Panc1 (cell line): ENCODE data around the gene MNT. TPM values are rescaled to one million over a fixed set of nuclear protein-coding genes. Genes with fewer than 3 reads are reported as not detected.
A peak's percentile ranks its signal among the peaks of the same experiment; 100 is the strongest.

Experiments
- ATAC-seq: fragments of 200-7000 bp; cut with Tn5 transposase; 2 replicates; pipeline ENCODE4 v1.9.1; 2020; ENCODE audit warnings: mild to moderate bottlenecking, moderate library complexity
- BruUV-seq: library from RNA; stranded (reverse); fragments of 400-500 nt; replicated peaks from 2 replicates; lab custom pipeline; 2021; lab: Mats Ljungman, UMichigan
- CTCF ChIA-PET: fragments of 300-600 bp; sonication (Branson Sonifier 250); formaldehyde crosslinking; loops from one replicate; lab custom pipeline; 2022; ENCODE audit warnings: antibody characterized with exemption; lab: Charles Lee
- POLR2A ChIA-PET: fragments of 300-600 bp; sonication (Branson Sonifier 250); formaldehyde crosslinking; loops from one replicate; lab custom pipeline; 2022; ENCODE audit warnings: antibody characterized with exemption; lab: Charles Lee
- DNase-seq: peaks from one replicate; pipeline ENCODE4 v3.0.0-alpha.2; 2010; ENCODE audit warnings: low read depth, low spot score
- H3K27ac ChIP-seq: 2 replicates; pipeline ENCODE4 v1.5.1; 2011; ENCODE audit warnings: mild to moderate bottlenecking, low read length, inconsistent platforms
- H3K27me3 ChIP-seq: fragments of 200-500 bp; sonication (Bioruptor generic); 2 replicates; pipeline ENCODE4 v1.6.0; 2014; ENCODE audit warnings: low read length, inconsistent platforms; ENCODE audit not compliant: control insufficient read depth, insufficient read depth
- H3K36me3 ChIP-seq: fragments of 200-500 bp; sonication (Bioruptor generic); 2 replicates; pipeline ENCODE4 v1.5.1; 2014; ENCODE audit warnings: inconsistent platforms, mild to moderate bottlenecking, low read length, moderate library complexity; ENCODE audit not compliant: control insufficient read depth, insufficient read depth
- H3K4me1 ChIP-seq: 2 replicates; pipeline ENCODE4 v1.5.1; 2011; ENCODE audit warnings: inconsistent platforms, mild to moderate bottlenecking, low read length, moderate library complexity; ENCODE audit not compliant: control insufficient read depth, insufficient read depth
- H3K4me3 ChIP-seq, 2 experiments: 2 replicates each; pipeline ENCODE4 v1.5.1; 2011 to 2012; ENCODE audit warnings: low read depth in 2 of 2, low read length in 2 of 2, mild to moderate bottlenecking in 2 of 2, inconsistent platforms in 1 of 2, moderate library complexity in 1 of 2
- H3K9me3 ChIP-seq: fragments of 200-500 bp; sonication (Bioruptor generic); 2 replicates; pipeline ENCODE4 v1.5.1; 2014; ENCODE audit warnings: low read depth, mild to moderate bottlenecking, inconsistent platforms, low read length, moderate library complexity; ENCODE audit not compliant: control insufficient read depth, insufficient read depth
- POLR2AphosphoS5 ChIP-seq: IDR thresholded peaks from 2 replicates; pipeline ENCODE4 v1.6.1; 2012; ENCODE audit warnings: mild to moderate bottlenecking, low read depth, low read length, moderate library complexity
- SIN3A ChIP-seq: IDR thresholded peaks from 2 replicates; pipeline ENCODE4 v1.6.1; 2012; ENCODE audit warnings: low read depth, mild to moderate bottlenecking, low read length, moderate library complexity, borderline replicate concordance; ENCODE audit not compliant: insufficient read depth
- TCF7L2 ChIP-seq: IDR thresholded peaks from 2 replicates; pipeline ENCODE4 v1.6.1; 2011; ENCODE audit warnings: mild to moderate bottlenecking, low read depth, low read length, inconsistent platforms
- in situ Hi-C: cut with HindIII; loops from 2 replicates; pipeline ENCODE4 v1.10.0; 2016; ENCODE audit warnings: low sequenced_read_pairs, low pct_unique_long_range_greater_than_20kb
- intact Hi-C: fragments of 100-400 bp; cut with micrococcal nuclease; formaldehyde crosslinking; loops from one replicate; pipeline ENCODE4 v1.10.0; 2022; ENCODE audit not compliant: unreplicated experiment
- total RNA-seq: library from RNA; stranded (reverse); gene quantifications from one replicate; pipeline ENCODE4 v1.2.1, GENCODE V29; 2021; ENCODE audit not compliant: unreplicated experiment
- TF ChIP-seq, protein P1 (sequence below): fragments of 450-650 bp; IDR thresholded peaks from 2 replicates; pipeline ENCODE4 v1.5.1; 2017; ENCODE audit warnings: mild to moderate bottlenecking
- TF ChIP-seq, protein P2 (sequence below), 2 experiments: IDR thresholded peaks; 2 replicates each; pipeline ENCODE4 v1.6.1; 2011 to 2012; ENCODE audit warnings: low read depth in 2 of 2, control low read depth in 1 of 2, low read length in 1 of 2, mild to moderate bottlenecking in 1 of 2, moderate library complexity in 1 of 2; ENCODE audit not compliant: insufficient read depth in 1 of 2

The MNT gene
- total RNA-seq, 1 experiment from 2014 or later, result 31.8 TPM

DNA sequence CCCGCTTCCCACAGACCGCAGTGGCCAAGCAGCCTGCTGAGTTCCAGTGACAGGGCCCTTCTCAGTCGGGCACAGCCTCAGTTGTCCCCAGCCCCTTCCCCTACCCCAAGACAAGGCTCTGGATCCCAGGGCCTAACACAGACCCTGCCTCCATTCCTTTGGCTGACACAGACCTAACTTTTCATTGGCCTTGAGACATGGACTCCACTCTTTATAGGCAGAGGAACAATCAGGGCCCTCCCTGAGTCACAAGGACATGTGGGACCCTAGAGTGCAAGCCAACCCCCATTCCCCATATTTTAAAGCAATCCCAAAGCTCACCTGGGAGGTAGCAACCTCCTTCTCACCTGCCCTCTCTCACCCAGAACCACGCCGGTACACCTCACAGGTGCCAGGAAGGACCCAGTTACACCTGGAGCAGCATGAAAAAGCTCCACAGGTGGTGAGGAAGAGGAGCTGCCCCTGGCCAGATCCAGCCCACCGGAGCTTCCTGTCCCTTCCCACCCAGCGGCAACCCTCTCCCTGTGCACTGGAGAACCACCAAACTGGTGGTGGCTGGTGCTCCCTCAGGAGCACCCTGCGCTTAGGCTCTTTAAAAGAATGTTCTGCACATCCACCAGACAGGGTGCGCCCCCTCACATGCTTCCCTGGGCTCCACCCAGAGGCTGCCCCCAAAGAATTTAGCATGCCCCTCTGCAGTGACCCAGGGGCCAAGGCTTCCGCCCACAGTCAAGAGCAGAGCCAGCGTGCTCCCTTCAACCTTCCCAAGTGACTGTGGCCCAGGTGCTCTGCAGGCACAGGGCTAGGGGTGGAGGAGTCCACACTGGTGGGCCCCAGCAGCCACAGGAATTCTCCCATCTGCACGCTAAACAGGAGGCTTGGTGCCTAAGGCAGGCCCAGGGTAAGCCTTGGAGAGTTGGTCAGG lies 3.4 kb downstream of the MNT start:
- no TSS peak for BruUV-seq
- Histone ChIP-seq H3K9me3 (no peaks in the 10 kb centered on the region), H3K36me3 (no peaks in the 10 kb centered on the region), H3K4me3 (peak overlapping the region; percentile 27 to 80; a peak in 3 of 4 replicates), H3K27ac (peak overlapping the region; percentile 71), H3K27me3 (no peaks in the 10 kb centered on the region), H3K4me1 (peaks cover 34% of the 10 kb centered on the region)
- no peak for DNase-seq
- ChIA-PET POLR2A (interaction anchor here (0.6 kb wide), 1 partner anchor 113 kb away, joined by 5 read pairs; no protein-coding TSS in a partner anchor), CTCF (no interaction called here)
- no peak for ATAC-seq
- TF ChIP-seq, protein P1, sequence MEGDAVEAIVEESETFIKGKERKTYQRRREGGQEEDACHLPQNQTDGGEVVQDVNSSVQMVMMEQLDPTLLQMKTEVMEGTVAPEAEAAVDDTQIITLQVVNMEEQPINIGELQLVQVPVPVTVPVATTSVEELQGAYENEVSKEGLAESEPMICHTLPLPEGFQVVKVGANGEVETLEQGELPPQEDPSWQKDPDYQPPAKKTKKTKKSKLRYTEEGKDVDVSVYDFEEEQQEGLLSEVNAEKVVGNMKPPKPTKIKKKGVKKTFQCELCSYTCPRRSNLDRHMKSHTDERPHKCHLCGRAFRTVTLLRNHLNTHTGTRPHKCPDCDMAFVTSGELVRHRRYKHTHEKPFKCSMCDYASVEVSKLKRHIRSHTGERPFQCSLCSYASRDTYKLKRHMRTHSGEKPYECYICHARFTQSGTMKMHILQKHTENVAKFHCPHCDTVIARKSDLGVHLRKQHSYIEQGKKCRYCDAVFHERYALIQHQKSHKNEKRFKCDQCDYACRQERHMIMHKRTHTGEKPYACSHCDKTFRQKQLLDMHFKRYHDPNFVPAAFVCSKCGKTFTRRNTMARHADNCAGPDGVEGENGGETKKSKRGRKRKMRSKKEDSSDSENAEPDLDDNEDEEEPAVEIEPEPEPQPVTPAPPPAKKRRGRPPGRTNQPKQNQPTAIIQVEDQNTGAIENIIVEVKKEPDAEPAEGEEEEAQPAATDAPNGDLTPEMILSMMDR, result no peak
- TF ChIP-seq TCF7L2, result no peak
- TF ChIP-seq, protein P2, sequence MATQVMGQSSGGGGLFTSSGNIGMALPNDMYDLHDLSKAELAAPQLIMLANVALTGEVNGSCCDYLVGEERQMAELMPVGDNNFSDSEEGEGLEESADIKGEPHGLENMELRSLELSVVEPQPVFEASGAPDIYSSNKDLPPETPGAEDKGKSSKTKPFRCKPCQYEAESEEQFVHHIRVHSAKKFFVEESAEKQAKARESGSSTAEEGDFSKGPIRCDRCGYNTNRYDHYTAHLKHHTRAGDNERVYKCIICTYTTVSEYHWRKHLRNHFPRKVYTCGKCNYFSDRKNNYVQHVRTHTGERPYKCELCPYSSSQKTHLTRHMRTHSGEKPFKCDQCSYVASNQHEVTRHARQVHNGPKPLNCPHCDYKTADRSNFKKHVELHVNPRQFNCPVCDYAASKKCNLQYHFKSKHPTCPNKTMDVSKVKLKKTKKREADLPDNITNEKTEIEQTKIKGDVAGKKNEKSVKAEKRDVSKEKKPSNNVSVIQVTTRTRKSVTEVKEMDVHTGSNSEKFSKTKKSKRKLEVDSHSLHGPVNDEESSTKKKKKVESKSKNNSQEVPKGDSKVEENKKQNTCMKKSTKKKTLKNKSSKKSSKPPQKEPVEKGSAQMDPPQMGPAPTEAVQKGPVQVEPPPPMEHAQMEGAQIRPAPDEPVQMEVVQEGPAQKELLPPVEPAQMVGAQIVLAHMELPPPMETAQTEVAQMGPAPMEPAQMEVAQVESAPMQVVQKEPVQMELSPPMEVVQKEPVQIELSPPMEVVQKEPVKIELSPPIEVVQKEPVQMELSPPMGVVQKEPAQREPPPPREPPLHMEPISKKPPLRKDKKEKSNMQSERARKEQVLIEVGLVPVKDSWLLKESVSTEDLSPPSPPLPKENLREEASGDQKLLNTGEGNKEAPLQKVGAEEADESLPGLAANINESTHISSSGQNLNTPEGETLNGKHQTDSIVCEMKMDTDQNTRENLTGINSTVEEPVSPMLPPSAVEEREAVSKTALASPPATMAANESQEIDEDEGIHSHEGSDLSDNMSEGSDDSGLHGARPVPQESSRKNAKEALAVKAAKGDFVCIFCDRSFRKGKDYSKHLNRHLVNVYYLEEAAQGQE (IDR thresholded peaks at IDR 0.05; ENCODE audit: insufficient read depth in 1 of 2, low read depth in 2 of 2, low read length in 1 of 2), result no peak
- no peak for TF ChIP-seq POLR2AphosphoS5
- TF ChIP-seq SIN3A, result no peak
- in situ Hi-C loops (no loop called here), intact Hi-C loops (no loop called here)

GRCh38 chr17:2396568-2397246 lies 4.2 kb downstream of the MNT start:
- H3K9me3 ChIP-seq, result no peaks in the 10 kb centered on the region
- H3K4me1 ChIP-seq, result peaks cover 39% of the 10 kb centered on the region
- in situ Hi-C loops (no loop called here), intact Hi-C loops (no loop called here)
- TF ChIP-seq POLR2AphosphoS5 (no peak), TCF7L2 (no peak), SIN3A (no peak)
- TF ChIP-seq, protein P1, result no peak
- TF ChIP-seq, protein P2 (IDR thresholded peaks at IDR 0.05; ENCODE audit: insufficient read depth in 1 of 2, low read depth in 2 of 2, low read length in 1 of 2), result no peak
- peak overlapping the region; percentile 27 to 37 for H3K4me3 ChIP-seq
- ChIA-PET CTCF (interaction anchor here (1.1 kb wide), 1 partner anchor 19 kb away, joined by 4 read pairs; no protein-coding TSS in a partner anchor), POLR2A (interaction anchor here (0.6 kb wide), 1 partner anchor 112 kb away, joined by 5 read pairs; no protein-coding TSS in a partner anchor)
- H3K27me3 ChIP-seq, result no peaks in the 10 kb centered on the region
- H3K36me3 ChIP-seq, result no peaks in the 10 kb centered on the region
- ATAC-seq (peak; percentile 27), DNase-seq (no peak)
- no TSS peak for BruUV-seq
- peak overlapping the region; percentile 69 for H3K27ac ChIP-seq
